Suprapubic skin (tissue), 3 donors: ENCODE data around the gene ZNF521.

Experiments used
- EP300 ChIP-seq: sonication (generic); formaldehyde crosslinking; IDR thresholded peaks from one replicate; pipeline ENCODE4 v1.6.1; 2017; ENCODE audit warnings: antibody characterized with exemption
- TF ChIP-seq, protein P1 (sequence below), 2 donors: fragments of 200-600 bp in 1 of 2; fragments of 450-650 bp in 1 of 2; sonication (generic) in 1 of 2; IDR thresholded peaks; one replicate each; pipeline ENCODE4 v1.5.1; 2016 to 2019; ENCODE audit warnings: antibody characterized with exemption in 2 of 2, mild to moderate bottlenecking in 1 of 2, moderate library complexity in 1 of 2

DNA sequence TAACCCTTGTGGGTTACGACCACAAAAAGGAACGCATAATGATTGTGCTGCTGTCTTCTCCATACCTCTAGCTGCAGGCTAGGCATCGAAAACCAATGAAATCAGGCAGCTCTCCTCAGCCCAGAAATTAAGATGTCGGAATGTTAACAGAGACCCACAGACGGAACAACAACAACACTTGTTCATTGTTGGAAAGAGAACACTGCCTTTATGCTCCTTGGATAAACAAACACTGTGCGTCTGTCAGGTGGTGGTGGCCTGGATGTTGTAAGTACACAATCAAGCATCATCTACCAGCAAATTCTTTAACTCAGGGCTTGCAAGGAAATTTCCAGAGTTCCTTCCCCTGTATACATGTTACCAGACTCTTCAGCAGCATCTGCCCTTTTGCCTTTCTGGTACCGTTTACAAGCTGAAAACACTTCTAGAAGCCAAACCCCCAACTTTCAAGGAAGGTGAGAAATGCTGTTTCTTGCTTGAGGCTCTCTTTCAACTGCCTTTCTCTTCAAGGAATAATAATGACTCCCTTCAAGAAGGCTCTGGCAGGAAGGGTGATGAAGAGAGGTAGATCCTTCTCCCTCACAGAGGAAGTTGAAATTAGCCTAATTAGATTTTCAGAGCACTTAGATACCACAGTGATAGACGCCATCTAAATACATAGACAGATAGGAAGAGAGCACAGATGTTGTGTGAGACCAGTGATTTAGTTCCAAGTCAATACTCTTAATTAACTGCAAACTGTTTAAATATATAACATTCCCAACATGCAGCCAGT lies 332.7 kb downstream of the ZNF521 start:
- TF ChIP-seq, protein P1, sequence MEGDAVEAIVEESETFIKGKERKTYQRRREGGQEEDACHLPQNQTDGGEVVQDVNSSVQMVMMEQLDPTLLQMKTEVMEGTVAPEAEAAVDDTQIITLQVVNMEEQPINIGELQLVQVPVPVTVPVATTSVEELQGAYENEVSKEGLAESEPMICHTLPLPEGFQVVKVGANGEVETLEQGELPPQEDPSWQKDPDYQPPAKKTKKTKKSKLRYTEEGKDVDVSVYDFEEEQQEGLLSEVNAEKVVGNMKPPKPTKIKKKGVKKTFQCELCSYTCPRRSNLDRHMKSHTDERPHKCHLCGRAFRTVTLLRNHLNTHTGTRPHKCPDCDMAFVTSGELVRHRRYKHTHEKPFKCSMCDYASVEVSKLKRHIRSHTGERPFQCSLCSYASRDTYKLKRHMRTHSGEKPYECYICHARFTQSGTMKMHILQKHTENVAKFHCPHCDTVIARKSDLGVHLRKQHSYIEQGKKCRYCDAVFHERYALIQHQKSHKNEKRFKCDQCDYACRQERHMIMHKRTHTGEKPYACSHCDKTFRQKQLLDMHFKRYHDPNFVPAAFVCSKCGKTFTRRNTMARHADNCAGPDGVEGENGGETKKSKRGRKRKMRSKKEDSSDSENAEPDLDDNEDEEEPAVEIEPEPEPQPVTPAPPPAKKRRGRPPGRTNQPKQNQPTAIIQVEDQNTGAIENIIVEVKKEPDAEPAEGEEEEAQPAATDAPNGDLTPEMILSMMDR (IDR thresholded peaks at IDR 0.05): no peak
- TF ChIP-seq EP300: no peak
